Activated CD4-positive, alpha-beta T cell treated with anti-CD3 and anti-CD28 coated beads, Interleukin-2, amount 50 U/mL, for 16 hours (primary cell): Measurements from ENCODE around the gene GMCL2.

Experiments
- DNase-seq: peaks from one replicate; pipeline ENCODE4 v3.0.0-alpha.2; 2020

The GMCL2 gene

GRCh38 chr5:178176791-178177190 lies 10.4 kb downstream of the GMCL2 start:
- no peak for DNase-seq

DNA sequence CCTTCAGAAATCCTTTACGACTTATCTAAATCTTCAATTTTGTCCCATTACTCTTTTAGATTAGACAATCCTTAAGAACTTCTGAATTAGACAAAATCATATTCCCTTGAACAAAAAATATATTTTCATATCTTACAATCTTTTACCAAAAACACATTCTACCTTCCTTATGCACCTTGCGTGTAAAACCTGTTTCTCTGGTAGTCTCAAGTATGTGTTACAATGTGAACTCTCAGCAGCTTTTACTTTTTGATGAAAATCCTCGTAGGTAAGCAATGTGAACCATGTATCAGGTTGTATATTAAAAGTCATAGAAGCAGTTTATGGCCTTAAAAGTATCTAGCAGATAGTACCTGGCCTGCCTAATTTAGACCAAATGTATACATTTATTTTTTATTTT lies 12.7 kb downstream of the GMCL2 start:
- DNase-seq, result no peak

DNA sequence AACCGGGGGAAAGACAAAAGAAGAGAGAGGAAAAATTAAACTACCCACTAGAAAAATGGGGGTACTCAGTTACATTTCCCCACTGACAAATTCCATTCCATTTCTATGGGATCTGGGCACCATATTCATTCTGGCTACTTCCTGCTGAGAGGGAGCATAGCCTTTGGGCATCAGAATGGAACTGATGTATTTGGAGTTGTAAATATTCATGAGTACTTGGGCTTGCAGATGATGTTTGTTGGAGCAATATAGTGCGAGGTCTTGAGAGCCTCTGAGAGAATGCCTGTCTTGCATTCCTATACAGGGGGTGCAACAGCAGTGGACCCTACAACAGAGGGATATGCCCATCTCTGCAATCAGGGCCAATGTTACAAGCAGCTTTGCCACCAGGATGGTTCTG lies 16.7 kb downstream of the GMCL2 start:
- DNase-seq, result no peak

- DNase-seq, result no peak
Measured at GRCh38 chr5:178165581-178165980, 21.6 kb downstream of the GMCL2 start.

- DNase-seq, result peak; percentile 90
Measured at GRCh38 chr5:178163772-178164735, 23.1 kb downstream of the GMCL2 start.

- DNase-seq, result no peak
Measured at GRCh38 chr5:178162481-178162880, 24.7 kb downstream of the GMCL2 start.

DNA sequence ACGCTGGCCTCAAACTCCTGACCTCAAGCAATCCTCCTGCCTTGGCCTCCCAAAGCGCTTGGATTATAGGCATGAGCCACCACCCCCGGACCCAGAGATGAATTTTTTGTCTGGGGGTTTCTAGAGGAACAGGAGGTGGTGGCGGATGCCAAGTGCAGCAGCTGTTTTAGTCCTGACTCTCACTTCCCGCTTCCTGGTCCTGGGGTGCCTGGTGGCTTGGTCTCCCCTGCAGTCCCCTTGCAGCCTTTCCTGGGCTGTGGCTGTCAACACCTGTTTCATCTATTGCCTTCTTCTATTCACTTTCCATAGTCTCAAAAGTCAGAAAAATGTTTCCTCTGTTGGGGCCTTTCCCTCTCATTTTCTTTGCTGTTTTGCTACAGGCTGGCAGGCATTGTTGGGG lies 27.0 kb downstream of the GMCL2 start:
- no peak for DNase-seq

- DNase-seq, result no peak
Measured at GRCh38 chr5:178155065-178155464, 32.1 kb downstream of the GMCL2 start.

DNA sequence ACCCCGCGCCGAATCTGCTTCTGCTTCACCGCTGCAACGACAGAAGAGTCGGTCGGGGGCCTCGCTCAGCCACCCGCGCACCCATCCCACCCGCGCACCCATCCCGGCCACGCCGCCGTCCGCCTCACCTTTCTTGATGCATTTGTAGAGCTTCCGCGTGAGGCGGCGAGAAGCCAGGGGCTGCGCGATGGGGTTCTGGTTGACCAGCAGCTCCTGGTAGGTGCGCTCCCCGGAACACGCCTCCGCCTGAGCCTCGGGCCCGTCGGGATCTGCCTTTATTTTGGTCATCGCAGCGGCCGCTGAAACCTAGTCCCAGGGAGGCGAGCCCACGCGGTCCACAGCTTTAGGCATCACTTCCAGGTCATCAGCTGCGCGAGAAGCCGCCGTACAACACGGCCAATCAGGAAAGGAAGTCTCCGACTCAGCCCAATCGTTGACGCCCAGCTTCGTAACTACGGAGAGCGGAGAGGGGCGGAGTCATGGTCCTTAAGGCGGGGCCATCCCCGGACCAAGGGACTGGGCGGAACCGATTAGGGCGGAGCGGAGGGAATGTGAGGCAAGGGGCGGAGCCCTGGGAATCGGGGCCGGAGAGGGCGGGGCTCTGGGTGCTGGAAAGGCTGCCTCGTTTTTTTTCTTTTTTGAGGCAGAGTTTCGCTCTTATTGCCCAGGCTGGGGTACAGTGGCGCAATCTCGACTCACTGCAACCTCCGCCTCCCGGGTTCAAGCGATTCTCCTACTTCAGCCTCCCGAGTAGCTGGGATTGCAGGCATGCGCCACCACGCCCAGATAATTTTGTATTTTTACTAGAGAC lies 33.4 kb downstream of the GMCL2 start, which contains the start of gene NHP2:
Gene NHP2 (minus strand): TSS at position 356 of the 811 bp plus-strand sequence. CDS start 68 bp downstream, at position 288.
- DNase-seq, result peak; percentile 99

- DNase-seq, result no peak
Measured at GRCh38 chr5:178152491-178153444, 34.4 kb downstream of the GMCL2 start.

GRCh38 chr5:178150977-178151734 lies 36.0 kb downstream of the GMCL2 start:
- DNase-seq, result no peak

DNA sequence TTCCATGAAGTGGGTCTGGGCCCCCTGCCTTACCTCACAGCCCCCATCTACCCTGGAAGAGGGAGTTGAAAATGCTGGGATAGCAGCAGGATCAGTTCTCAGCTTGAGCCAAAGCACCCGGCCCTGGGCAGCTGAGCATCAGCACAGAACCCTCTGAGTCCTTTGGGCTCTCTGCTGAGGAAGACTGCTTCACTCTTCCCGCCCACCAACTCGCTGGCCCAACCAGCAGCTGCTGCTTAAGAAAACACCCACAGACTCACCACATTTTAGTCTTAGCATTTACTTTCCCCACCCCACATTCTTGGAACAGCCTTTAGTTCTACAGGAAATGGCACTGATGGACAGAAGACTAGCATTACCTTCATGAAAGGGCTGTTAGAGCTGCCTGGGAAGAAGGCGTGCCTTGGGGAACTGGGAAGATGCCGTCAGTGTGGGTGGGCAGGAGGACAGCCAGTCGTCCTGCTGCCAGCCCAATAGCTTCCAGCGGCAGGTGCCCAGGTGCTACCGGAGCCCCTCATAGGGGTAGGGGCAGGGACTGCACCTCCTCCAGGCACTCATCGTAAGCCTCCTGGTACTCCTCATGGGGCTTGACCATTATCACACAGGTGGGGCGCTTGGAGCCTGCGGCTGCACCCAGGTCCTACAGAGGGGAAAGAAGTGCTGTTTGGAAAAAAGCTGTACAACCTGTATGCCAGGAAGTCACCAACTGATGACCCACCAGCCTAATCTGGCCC lies 37.8 kb downstream of the GMCL2 start:
- peak; percentile 20 for DNase-seq

GRCh38 chr5:178147406-178147805 lies 39.8 kb downstream of the GMCL2 start:
- no peak for DNase-seq

DNA sequence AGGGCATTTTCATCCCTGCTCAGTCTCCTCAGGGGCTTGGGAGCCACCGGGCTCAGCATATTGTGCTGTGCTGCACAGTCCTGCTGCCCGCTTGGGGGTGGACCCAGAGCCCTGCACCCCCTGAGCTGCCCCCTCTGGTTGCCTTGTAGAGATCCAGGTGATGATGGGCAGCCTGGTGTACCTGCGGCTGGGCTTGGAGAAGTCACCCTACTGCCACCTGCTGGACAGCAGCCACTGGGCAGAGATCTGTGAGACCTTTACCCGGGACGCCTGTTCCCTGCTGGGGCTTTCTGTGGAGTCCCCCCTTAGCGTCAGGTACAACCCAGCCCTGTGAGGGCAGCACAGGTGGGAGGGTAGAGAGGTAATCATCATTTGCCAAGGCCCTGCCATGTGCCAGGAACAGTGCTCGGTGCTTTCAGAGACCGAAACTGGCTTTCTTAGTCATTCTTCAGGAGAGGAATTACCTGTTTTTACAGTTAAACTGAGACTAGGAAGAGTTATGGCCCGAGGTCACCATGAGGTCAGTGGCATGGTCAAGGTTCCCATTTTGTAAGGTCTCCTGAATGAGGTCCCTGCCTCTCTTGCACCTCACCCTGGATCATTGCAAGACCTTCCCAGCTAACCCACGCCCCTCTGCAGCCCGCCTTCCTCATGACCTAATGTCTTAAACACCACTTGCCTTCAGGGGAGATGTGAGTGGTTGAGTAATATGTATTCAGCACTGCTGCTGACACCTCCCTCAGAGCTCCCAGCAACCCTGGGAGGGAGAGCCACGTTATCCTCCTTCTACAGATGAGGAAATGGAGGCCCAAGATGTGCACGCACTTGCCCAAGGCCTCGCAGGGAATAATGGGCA lies 41.0 kb downstream of the GMCL2 start:
- DNase-seq, result peak; percentile 64

DNA sequence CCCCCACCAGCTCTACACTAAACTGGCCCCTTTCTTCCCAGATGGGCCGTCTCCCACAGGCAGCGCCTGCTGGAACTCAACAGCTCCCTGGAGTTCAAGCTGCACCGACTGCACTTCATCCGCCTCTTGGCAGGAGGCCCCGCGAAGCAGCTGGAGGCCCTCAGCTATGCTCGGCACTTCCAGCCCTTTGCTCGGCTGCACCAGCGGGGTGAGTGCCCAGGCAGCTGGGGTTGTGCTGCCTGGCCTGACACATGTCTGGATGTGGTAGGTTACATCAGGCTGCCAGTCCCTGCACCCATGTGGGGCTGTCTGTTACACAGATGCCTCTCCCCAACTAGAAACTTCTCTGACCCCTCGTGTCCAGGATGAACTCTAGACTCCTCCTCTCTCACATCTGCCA lies 43.3 kb downstream of the GMCL2 start:
- no peak for DNase-seq

DNA sequence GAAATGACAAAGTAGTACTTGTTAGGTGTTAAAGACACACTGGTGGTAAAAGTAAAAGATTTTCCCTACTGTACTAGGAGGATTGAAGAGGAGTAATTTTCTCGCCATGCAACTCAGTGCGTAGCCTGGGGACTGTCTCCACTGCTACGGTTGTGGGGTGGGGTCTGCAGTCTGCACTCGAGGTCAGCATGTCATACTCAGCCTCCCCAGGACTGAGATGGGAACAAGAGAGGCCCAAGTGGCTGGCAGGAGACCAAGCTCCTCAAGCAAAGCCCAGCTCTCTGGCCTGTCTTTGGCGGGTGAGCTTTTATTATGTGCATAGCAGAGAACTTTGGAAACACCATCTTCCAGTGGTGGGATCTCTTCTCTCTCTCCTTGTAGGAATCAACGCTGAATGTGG lies 43.9 kb downstream of the GMCL2 start:
- no peak for DNase-seq

DNA sequence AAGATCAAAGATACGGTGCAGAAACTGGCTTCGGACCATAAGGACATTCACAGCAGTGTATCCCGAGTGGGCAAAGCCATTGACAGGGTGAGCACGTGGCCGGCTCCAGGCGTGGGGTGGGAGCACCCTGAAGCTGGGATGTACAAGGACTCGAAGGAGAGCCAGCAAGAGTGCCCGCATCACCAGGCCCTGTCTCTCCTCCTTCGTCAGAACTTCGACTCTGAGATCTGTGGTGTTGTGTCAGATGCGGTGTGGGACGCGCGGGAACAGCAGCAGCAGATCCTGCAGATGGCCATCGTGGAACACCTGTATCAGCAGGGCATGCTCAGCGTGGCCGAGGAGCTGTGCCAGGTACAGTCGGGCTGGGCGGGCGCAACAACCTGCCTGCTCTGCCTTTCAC lies 44.5 kb downstream of the GMCL2 start:
- DNase-seq, result no peak

- no peak for DNase-seq
Measured at GRCh38 chr5:178141550-178141949, 45.6 kb downstream of the GMCL2 start.

DNA sequence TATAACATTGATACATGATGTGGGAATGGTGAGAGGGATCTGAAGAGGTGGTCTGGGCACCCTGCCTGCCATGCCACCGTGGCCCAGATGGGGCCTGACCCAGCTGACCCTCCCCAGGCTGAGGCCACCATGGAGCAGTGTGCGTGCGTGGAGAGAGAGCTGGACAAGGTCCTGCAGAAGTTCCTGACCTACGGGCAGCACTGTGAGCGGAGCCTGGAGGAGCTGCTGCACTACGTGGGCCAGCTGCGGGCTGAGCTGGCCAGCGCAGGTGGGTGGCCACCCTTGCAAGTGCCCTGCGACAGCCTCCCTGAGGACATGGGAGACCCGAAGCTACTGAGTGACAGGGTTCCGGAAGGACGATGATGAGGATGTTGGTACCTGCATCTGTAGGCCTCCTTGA lies 49.2 kb downstream of the GMCL2 start:
- DNase-seq, result no peak

- no peak for DNase-seq
Measured at GRCh38 chr5:178136990-178137389, 50.2 kb downstream of the GMCL2 start.
